ENCODE results near the gene LHPP. TPM values are rescaled to one million over a fixed set of nuclear protein-coding genes. Genes with fewer than 3 reads are reported as not detected.

Gene LHPP
- total RNA-seq, 4 donors from 2014 or later: 34.2 to 76.7 (median 38.2) TPM

- Histone ChIP-seq H3K4me1 (peaks cover 0 to 30% (median 3%) of the 10 kb centered on the region in 4 donors), H3K36me3 (no peaks in the 10 kb centered on the region), H3K27me3 (no peaks in the 10 kb centered on the region), H3K4me3 (no peak overlapping the region), H3K27ac (no peak overlapping the region), H3K9me3 (no peaks in the 10 kb centered on the region)
- DNase-seq: no peak
- TF ChIP-seq CTCF (IDR thresholded peaks at IDR 0.05) (no peak), POLR2A (IDR thresholded peaks at IDR 0.05) (no peak)
Observed at GRCh38 chr10:124521429-124521871, 59.8 kb downstream of the LHPP start.

GRCh38 chr10:124522131-124522932 lies 60.7 kb downstream of the LHPP start:
- Histone ChIP-seq H3K27ac (no peak overlapping the region), H3K9me3 (no peaks in the 10 kb centered on the region), H3K4me3 (no peak overlapping the region), H3K36me3 (no peaks in the 10 kb centered on the region), H3K4me1 (peaks cover 0 to 30% (median 3%) of the 10 kb centered on the region in 4 donors), H3K27me3 (no peaks in the 10 kb centered on the region)
- TF ChIP-seq POLR2A (IDR thresholded peaks at IDR 0.05) (no peak), CTCF (IDR thresholded peaks at IDR 0.05) (no peak)
- no peak for DNase-seq

GRCh38 chr10:124522933-124523871 lies 61.6 kb downstream of the LHPP start:
- Histone ChIP-seq H3K27me3 (no peaks in the 10 kb centered on the region), H3K27ac (peak overlapping the region in 3 of 4 donors; percentile 26 to 42 (median 31)), H3K4me1 (peaks cover 0 to 30% (median 3%) of the 10 kb centered on the region in 4 donors), H3K9me3 (no peaks in the 10 kb centered on the region), H3K36me3 (no peaks in the 10 kb centered on the region), H3K4me3 (peak overlapping the region in 3 of 4 donors; percentile 5 to 29 (median 15))
- peak in 2 of 3 donors; percentile 65 to 73 for DNase-seq
- TF ChIP-seq CTCF (IDR thresholded peaks at IDR 0.05) (no peak), POLR2A (IDR thresholded peaks at IDR 0.05) (no peak)

- Histone ChIP-seq H3K27ac (peak overlapping the region in 2 of 4 donors; percentile 26 to 42), H3K4me3 (no peak overlapping the region), H3K4me1 (peaks cover 0 to 30% (median 3%) of the 10 kb centered on the region in 4 donors), H3K9me3 (no peaks in the 10 kb centered on the region), H3K36me3 (no peaks in the 10 kb centered on the region), H3K27me3 (no peaks in the 10 kb centered on the region)
- DNase-seq: no peak
- TF ChIP-seq CTCF (IDR thresholded peaks at IDR 0.05) (no peak), POLR2A (IDR thresholded peaks at IDR 0.05) (no peak)
Observed at GRCh38 chr10:124523901-124524300, 62.3 kb downstream of the LHPP start.

- H3K4me1 ChIP-seq: peaks cover 0 to 30% (median 6%) of the 10 kb centered on the region in 4 donors
- H3K36me3 ChIP-seq: no peaks in the 10 kb centered on the region
- peak overlapping the region in 1 of 4 donors; percentile 49 for H3K27ac ChIP-seq
- DNase-seq: peak in 2 of 3 donors; percentile 65 to 79
- no peaks in the 10 kb centered on the region for H3K9me3 ChIP-seq
- TF ChIP-seq CTCF (IDR thresholded peaks at IDR 0.05): no peak
- no peaks in the 10 kb centered on the region for H3K27me3 ChIP-seq
- H3K4me3 ChIP-seq: no peak overlapping the region
Observed at GRCh38 chr10:124524991-124525653, 63.5 kb downstream of the LHPP start.

Data from Peyer's patch (tissue), 4 donors.